GM12801 (cell line): Measurements from ENCODE around the gene PRKN.

Experiments
- TF ChIP-seq, protein P1 (sequence below): IDR thresholded peaks from one replicate; pipeline ENCODE4 v1.5.1; 2011; ENCODE audit warnings: control low read depth; ENCODE audit not compliant: insufficient read length; ENCODE audit errors: extremely low read depth

PRKN gene

DNA sequence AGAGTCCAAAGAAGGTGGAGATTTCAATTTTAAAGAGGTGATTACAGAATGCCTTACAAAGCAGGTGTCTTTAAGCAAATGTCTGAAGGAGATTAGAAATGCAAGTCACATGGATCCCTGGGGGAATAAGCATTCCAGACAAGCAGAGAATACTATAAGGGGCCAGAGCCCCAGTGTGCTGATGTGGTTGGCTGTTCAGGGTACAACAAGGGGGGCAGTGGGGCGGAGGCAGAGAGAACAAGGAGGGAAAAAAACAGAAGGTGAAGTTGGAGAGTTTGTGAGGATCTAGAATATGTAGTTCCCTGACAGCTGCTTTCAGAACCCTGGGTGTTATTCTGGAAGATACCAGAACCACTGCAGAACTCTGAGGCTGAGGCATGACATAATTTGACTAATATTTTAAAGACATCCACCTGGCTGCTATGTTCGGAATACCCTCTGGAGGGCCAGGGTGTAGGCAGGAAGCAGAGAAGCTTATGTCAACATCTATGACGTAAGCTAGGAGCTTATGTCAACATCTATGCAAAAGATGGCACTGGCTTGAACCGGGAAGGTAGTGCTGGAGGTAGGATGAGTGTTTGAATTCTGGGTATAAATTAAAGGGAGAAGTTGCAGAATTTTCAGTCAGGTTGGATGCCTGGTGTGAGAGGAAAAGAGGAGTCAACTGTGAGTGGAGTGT lies 1177.5 kb downstream of the PRKN start:
- TF ChIP-seq, protein P1, sequence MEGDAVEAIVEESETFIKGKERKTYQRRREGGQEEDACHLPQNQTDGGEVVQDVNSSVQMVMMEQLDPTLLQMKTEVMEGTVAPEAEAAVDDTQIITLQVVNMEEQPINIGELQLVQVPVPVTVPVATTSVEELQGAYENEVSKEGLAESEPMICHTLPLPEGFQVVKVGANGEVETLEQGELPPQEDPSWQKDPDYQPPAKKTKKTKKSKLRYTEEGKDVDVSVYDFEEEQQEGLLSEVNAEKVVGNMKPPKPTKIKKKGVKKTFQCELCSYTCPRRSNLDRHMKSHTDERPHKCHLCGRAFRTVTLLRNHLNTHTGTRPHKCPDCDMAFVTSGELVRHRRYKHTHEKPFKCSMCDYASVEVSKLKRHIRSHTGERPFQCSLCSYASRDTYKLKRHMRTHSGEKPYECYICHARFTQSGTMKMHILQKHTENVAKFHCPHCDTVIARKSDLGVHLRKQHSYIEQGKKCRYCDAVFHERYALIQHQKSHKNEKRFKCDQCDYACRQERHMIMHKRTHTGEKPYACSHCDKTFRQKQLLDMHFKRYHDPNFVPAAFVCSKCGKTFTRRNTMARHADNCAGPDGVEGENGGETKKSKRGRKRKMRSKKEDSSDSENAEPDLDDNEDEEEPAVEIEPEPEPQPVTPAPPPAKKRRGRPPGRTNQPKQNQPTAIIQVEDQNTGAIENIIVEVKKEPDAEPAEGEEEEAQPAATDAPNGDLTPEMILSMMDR, result no peak

DNA sequence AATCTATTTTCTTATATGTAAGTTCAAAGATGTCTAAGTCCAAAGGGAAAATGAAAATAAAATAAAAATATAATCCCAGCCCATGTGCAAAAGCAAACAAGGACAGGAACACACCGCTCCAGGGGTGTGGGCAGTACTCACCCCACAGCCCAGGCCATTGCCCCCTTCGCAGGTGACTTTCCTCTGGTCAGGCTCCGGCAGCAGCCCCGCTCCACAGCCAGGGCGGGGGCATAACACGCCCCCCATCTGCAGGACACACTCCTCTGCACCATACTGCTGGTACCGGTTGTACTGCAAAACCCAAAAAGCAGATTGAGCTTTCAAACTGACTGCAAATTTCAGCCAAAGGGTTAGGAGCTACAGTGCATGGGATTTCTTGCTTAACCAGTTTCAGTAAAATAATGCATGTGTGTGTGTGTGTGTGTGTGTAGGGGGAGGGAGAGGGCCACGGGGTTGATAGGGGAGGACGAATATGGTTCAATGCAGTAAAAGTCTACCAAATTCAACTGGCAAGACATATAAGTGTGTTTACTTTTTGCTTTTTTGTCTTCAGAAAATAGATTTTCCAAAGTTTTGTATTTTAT lies 1178.8 kb downstream of the PRKN start:
- TF ChIP-seq, protein P1, result no peak

DNA sequence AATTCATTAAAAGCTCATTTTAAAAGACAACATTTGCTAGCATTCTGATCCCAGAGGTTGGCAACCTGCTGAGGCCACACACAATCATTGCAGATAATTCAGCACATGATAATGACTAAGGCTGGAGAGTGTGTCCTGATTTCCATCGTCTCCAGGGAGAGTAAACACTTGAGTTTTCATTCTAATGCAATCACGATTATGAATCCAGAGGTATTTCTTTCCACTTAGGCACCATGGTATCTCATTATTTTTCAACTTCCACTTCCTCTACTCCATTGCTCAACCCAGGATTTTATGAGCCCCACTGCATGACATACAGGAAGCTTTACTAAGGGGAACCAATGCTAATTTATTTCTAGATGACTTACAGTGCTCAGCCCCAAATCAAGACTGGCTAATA lies 1179.9 kb downstream of the PRKN start:
- TF ChIP-seq, protein P1, result no peak

GRCh38 chr6:161546632-161547031 lies 1180.9 kb downstream of the PRKN start:
- TF ChIP-seq, protein P1, result no peak

DNA sequence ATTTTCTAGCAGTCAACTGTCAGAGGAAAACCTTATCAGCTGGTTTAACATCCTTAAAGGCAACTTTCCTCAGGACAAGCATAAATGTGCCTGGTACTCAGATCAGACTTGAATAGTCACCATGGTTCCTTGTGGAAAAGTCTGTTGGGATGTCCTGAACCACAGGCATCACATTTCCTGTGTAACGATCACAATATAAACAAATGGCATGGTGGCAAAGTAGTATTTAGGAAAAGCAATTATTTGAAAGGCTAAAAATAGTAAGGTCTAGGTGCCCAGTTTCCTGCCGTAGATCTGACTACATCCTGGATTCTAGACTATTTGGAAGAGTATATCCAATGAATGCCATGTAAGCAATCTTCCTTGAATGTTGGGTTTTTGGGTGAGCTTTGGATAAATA lies 1181.8 kb downstream of the PRKN start:
- TF ChIP-seq, protein P1, result no peak

GRCh38 chr6:161544801-161545480 lies 1182.6 kb downstream of the PRKN start:
- TF ChIP-seq, protein P1, result no peak

GRCh38 chr6:161543684-161544309 lies 1183.8 kb downstream of the PRKN start:
- TF ChIP-seq, protein P1, result no peak
